BE2C (cell line): ENCODE data around the gene FCAR.
"Not testable (repeated sequence)": the region's sequence is repeated elsewhere in the genome, so short reads cannot be mapped to it uniquely, and the experiment has no call there.

ENCODE experiments used
- DNase-seq: peaks from one replicate; pipeline ENCODE4 v3.0.0-alpha.2; 2020
- H3K27me3 ChIP-seq: fragments of 250-450 bp; sonication (Bioruptor Pico); 2 replicates; pipeline ENCODE4 v1.5.1; 2020; ENCODE audit warnings: mild to moderate bottlenecking
- H3K36me3 ChIP-seq: fragments of 250-450 bp; sonication (Bioruptor Pico); 2 replicates; pipeline ENCODE4 v1.5.1; 2020; ENCODE audit warnings: mild to moderate bottlenecking
- H3K4me1 ChIP-seq: fragments of 250-450 bp; sonication (Bioruptor Pico); 2 replicates; pipeline ENCODE4 v1.5.1; 2020
- H3K4me3 ChIP-seq: 2 replicates; pipeline ENCODE4 v1.5.1; 2011; ENCODE audit warnings: low read depth, low read length
- H3K9me3 ChIP-seq: fragments of 250-450 bp; sonication (Bioruptor Pico); 2 replicates; pipeline ENCODE4 v1.5.1; 2020
- CTCF ChIP-seq: IDR thresholded peaks from 2 replicates; pipeline ENCODE4 v1.5.1; 2012; ENCODE audit warnings: mild to moderate bottlenecking, low read depth, low read length

The FCAR gene

GRCh38 chr19:54905803-54906511 is 31.9 kb downstream of the FCAR start, which contains the start of gene NCR1:
NCR1 (plus strand) TSS chr19:54906148; CDS start chr19:54906188, 40 bp downstream.
- Histone ChIP-seq H3K27me3 (peaks cover 11% of the 10 kb centered on the region; the same call in 1 of the 2 replicates), H3K9me3 (no peaks in the 10 kb centered on the region), H3K4me1 (no peaks in the 10 kb centered on the region), H3K4me3 (no peak within 1 kb of the TSS), H3K36me3 (no peaks in the 10 kb centered on the region)
- no peak for DNase-seq
- TF ChIP-seq CTCF: no peak

- Histone ChIP-seq H3K4me3 (no peak overlapping the region), H3K36me3 (no peaks in the 10 kb centered on the region), H3K4me1 (no peaks in the 10 kb centered on the region), H3K9me3 (no peaks in the 10 kb centered on the region), H3K27me3 (0 out of 2 replicates have a peak, but pooled peaks cover 8% of the 10 kb centered on the region)
- no peak for TF ChIP-seq CTCF
- no peak for DNase-seq
These were observed 32.8 kb downstream of the FCAR start for GRCh38 chr19:54906819-54907218.

GRCh38 chr19:54907899-54908298 is 33.9 kb downstream of the FCAR start:
- H3K9me3 ChIP-seq, DNase-seq, H3K4me3 ChIP-seq, H3K27me3 ChIP-seq, H3K4me1 ChIP-seq, H3K36me3 ChIP-seq: not testable (repeated sequence)

DNA sequence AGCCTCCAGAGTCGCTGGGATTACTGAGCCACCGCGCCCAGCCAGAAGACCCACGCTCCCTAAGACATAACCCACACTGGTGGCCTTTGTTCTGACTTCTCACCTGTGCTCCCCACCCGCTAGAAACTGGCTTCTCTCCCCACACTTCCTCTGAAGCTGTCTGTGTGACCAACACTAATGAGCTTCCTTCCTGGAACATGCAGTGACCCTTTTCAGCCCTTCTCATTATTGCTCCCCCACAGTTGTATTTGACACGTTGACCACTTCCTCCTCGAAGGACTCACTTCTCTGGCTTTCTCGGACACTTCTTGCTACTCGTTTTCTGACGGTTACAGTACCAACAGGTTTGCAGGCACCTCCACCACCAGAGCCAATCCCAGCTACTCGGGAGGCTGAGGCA is 42.8 kb downstream of the FCAR start:
- H3K4me1 ChIP-seq: no peaks in the 10 kb centered on the region
- no peak for TF ChIP-seq CTCF
- no peaks in the 10 kb centered on the region for H3K9me3 ChIP-seq
- H3K36me3 ChIP-seq: no peaks in the 10 kb centered on the region
- H3K4me3 ChIP-seq: no peak overlapping the region
- DNase-seq: no peak
- H3K27me3 ChIP-seq: peaks cover 11% of the 10 kb centered on the region

DNA sequence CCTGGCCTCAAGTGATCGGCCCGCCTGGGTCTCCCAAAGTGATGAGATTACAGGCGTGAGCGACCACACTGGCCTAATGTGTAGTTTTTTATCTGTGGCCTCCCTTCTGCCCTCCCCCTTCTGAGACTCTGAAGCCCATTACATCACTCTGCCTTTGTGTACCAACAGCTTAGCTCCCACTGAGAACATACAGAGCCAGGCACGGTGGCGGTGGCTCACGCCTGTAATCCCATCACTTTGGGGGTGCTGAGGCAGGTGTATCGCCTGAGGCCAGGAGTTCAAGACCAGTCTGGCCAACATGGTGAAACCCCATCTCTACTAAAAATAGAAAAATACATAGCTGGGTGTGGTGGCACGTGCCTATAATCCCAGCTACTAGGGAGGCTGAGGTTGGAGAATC is 44.5 kb downstream of the FCAR start:
- Histone ChIP-seq H3K27me3 (peaks cover 19% of the 10 kb centered on the region), H3K36me3 (no peaks in the 10 kb centered on the region), H3K4me1 (no peaks in the 10 kb centered on the region), H3K4me3 (no peak overlapping the region), H3K9me3 (no peaks in the 10 kb centered on the region)
- no peak for DNase-seq
- no peak for TF ChIP-seq CTCF

- not testable (repeated sequence) for H3K36me3 ChIP-seq, DNase-seq, H3K4me3 ChIP-seq
These were observed 45.9 kb downstream of the FCAR start for GRCh38 chr19:54919646-54920563.

More at GRCh38 chr19:54919646-54920563, 45.9 kb downstream of the FCAR start:
- not testable (repeated sequence) for H3K4me1 ChIP-seq, H3K9me3 ChIP-seq
- peaks cover 19% of the 10 kb centered on the region for H3K27me3 ChIP-seq
- TF ChIP-seq CTCF: peak; percentile 36; the same call in 1 of the 2 replicates
